Hematopoietic multipotent progenitor cell treated with erythropoietin and hydrocortisone succinate and interleukin-3 and kit ligand, for 6 days (in vitro differentiated cells): ENCODE results near the gene TPM4.
"Not testable (repeated sequence)": the region's sequence is repeated elsewhere in the genome, so short reads cannot be mapped to it uniquely, and the experiment has no call there.

Source experiments
- DNase-seq: peaks from one replicate; pipeline ENCODE4 v3.0.0-alpha.2; 2015

Gene TPM4

DNA sequence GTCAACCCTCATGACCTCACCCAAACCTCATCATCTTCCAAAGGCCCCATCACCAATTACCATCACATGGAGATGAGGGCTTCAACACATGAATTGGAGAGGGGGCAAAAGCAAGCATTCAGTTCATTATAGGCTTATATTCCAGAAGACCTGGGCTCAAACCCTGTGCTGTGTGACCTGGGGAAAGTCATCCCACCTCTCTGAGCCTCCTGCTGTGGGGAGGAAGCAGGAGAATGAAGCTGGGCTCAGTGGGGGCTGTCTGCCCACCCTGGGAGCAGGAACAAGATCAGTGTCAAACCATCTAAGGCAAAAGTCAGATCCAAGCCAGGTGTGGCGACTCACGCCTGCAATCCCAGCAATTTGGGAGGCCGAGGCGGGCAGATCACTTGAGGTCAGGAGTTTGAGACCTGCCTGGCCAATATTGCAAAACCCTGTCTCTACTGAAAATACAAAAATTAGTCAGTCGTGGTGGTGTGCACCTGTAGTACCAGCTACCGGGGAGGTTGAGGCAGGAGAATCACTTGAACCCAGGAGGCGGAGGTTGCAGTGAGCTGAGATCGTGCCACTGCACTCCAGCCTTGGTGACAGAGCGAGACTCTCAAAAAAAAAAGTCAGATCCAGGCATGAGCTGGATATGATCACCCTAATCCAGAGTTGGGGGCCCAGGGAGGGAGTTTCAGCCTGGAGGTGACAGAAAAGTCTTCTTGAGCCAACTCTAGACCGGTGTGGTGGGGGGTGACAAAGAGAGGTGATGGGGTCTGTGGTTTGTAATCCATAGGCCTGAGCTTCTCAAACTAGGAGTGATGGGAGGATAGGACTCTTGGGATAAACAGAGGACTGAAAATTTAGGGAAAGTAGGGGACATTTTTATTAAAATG lies 1.6 kb upstream of the TPM4 start:
- DNase-seq: no peak

DNA sequence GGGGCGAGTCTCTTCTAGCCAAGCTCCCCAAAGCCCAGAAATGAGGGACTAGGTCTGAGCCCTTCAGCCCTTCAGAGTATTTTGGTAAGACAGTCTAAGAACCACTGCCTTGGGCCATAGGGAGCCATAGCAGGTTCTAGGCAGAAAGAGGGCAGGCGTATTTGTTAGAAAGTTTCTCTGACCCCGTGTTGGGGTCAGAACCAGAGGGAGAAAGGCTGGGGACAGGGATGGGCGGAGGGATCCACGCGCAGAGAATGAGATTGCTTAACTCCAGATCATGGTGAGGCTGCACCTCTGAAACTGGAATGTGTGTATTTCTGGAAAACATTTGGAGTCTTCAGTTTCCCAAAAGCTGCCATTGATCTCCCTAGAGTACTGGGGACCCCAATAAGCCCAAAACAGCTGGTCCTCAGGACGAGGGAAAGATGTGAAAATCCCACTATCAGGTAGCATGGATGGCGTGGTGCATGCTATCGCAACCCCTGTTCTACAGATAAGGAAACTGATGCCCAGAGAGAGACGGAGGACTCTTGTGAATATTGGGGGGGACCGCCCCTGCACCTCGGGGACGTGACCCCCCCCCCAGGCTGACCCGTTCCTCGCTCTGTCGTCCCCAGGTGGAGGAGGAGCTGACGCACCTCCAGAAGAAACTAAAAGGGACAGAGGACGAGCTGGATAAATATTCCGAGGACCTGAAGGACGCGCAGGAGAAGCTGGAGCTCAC lies 703 bp upstream of the TPM4 start:
- DNase-seq: no peak

DNA sequence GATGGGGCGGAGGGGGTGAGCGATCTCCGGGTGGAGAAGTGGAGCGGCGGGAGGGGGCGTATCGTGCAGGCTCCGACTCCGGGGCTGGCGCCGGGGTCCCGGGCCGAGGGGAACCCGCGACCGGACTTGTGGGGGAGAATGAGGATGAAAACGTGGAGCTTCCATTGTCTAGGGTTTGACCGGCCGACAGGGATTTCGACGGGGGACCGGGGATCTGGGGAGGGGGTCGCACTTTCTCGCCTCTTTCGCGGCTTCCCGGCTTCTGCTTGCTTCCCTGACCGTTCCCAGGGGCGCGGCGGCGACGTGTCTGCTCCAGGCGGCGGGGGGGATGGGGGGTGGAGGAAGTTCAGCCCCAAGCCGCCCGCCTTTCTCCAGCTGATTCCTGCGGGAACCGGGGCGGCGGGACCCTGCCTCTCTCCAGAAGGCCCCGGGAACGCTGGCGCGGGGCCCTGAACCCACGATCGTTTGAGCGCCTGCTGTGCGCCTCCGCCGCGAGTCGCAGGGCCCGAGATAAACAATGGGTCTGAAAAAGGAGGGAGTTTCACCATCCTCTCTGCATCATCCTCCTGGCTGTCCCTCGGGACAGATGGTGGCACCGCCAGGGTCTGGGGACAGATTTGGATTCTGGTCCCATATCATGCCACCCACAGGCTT lies 790 bp downstream of the TPM4 start:
- DNase-seq: no peak

DNA sequence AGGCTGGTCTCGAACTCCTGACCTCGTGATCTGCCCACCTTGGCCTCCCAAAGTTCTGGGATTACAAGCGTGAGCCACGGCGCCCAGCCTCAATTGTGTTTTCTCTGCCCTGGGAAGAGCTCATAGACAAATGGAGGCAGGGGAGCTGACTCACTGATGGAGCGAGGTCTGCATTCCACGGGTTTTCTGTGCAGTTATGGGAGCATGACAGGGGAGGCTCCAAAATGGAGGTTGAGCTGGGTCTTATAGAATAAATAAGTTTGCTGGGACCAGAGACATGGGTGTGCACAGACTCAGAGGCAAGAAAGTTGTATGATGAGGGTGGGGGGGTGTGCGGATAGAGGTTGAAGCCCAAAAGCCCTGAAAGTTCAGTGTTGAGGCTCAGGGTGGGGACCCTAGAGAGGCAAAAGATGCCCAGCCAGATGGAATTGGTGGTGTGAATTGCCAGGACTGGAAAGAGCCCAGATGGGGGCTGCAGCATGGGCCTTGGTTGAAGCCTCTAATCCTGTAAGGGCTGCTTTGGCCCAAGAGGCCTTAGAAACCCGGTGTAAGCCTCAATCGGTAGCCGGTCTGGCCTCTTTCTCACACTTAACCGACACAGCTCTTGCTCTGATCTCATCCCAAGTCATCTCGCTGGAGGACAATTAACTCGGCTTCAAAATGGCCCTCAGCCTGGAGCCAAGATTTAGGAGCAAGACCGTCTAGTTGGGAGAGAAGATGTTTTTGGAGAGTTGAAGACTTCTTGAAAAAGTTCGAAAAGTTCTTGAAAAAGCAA lies 1.9 kb downstream of the TPM4 start:
- no peak for DNase-seq

DNA sequence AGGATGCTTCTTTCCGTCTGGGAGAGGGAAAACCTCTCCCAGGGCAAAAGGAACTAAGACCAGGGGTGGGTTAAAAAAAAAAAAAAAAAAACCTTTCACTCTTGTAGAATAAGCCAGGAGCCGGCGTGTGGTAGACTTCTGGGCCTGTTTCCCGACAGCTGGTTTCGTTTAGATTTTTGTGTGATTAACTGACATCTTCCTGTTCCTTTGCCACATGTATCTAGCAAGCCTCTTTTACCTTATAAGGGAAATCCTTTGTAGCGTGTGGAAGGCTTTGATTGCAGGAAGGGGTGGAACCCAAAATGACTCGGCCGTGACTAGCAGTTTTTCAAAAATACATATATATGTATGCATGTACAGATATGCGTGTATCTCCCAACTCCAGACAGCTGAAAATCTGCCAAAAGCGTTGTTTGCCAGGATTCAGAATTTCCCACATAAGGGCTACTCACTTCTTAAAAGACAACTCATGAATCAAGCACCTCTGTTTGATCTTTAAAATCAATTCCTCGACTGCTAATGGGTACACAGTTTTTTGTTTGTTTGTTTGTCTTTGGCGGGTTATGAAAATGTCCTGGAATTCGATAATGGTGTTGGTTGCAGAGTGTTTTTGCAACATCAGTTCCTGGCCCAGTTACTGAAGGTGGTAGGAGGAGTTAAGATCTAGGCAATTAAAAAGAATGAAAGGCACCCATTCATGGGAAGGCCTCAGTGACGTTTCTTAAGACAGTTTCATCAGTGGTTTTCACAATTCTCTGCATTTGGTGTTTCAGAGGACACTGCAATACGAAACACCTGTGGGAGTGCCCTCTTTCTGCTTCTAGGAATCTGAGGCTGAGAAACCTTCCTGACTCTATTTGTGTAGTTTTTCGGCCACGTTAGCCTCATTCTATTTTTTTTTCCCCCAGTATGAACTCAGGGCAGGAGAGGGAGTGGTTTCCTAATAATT lies 2.7 kb downstream of the TPM4 start:
- DNase-seq: peak; percentile 97

DNA sequence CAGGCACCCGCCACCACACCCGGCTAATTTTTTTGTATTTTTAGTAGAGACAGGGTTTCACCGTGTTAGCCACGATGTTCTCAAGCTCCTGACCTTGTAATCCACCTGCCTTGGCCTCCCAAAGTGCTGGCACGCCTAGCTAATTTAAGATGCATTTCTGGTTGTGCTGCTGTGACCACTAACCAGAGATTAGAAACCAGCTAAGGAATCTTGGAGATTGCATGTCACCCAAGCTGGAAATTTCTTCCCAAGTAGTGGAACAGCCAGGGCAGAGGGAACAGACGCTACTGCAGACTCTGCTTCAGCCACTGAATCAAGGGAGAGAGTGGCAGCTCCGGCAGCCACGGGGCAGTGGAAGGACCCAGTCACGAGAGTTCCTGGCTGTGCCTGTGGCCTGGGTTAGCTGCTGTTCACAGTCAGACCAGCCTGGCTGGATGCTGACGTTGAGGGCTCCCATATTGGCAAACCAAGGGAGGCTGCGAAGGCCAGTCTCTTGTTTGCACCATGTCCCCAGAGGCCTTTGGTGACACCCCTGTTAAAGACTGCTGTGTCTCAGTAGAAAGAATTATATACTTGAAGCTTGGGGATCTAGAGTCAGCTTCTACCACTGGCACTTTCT lies 7.9 kb downstream of the TPM4 start:
- no peak for DNase-seq

DNA sequence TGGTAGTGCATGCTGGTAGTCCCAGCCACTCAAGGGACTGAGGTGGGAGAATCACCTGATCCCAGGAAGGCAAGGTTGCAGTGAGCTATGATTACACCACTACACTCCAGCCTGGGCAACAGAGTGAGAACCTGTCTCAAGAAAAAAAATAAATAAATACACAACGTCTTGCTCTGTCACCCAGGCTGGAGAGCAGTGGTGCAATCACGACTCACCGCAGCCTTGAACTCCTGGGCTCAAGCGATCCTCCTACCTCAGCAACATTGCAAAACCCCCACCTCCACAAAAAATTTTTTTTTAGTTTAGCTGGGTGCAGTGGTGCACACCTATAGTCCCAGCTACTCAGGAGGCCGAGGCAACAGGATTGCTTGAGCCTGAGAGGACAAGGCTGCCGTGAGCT lies 8.8 kb downstream of the TPM4 start:
- no peak for DNase-seq

DNA sequence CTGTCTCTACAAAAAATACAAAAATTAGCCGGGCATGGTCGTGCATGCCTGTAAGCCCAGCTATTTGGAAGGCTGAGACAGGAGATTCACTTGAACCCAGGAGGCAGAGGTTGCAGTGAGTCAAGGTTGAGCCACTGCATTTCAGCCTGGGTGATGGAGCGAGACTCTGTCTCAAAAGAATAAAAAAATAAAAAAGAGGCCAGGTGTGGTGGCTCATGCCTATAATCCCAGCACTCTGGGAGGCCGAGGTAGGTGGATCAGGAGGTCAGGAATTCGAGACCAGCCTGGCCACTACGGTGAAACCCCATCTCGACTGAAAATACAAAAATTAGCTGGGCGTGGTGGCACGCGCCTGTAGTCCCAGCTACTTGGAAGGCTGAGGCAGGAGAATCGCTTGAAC lies 11.1 kb downstream of the TPM4 start:
- not testable (repeated sequence) for DNase-seq

DNA sequence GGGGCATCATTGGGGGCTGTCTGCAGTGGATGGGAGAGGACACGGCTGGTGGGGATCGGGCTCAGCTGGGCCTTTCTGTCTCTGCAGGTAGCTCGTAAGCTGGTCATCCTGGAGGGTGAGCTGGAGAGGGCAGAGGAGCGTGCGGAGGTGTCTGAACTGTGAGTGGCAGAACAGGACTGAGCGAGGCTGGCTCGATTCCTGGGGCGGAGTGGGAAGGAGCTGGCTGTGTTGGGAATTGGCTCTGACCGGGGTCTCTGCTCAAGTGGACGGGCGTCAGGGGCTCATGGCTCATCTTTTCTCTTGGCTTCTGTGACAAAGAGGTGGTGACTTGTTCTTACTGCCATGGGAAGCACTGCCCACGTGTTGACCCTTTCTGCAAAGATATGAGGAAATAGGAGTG lies 11.6 kb downstream of the TPM4 start:
- DNase-seq: no peak

DNA sequence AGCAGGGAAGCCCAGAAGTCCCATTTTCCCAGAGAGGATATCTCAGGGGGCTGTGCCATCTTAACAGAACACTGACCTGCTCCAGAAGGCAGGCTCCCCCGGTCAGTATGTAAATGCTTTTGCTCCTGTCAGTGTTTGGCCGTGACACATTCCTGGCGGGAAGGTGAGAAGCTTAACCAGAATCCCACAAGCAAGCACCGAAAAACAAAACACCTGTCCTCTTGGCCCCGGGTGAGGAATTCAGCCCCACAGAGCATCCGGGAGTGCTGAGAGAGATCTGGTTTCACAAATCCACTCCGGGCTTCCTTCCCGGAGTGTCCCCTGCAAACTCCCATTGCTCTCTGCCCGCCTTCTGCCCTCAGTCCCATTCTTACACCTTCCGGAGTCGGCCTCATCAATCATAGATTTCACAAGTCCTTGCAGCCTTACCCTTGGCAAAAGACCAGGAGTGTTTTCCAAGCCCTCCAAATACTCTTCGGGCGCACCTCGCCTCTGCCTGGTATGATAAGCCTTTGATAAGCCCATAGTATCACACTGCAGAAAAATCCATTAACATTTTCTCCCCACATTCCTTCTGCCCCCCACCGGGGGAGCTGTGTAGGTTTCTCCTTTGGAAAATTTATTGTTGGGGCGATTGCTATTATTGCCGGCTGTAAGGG lies 12.2 kb downstream of the TPM4 start:
- DNase-seq: no peak

DNA sequence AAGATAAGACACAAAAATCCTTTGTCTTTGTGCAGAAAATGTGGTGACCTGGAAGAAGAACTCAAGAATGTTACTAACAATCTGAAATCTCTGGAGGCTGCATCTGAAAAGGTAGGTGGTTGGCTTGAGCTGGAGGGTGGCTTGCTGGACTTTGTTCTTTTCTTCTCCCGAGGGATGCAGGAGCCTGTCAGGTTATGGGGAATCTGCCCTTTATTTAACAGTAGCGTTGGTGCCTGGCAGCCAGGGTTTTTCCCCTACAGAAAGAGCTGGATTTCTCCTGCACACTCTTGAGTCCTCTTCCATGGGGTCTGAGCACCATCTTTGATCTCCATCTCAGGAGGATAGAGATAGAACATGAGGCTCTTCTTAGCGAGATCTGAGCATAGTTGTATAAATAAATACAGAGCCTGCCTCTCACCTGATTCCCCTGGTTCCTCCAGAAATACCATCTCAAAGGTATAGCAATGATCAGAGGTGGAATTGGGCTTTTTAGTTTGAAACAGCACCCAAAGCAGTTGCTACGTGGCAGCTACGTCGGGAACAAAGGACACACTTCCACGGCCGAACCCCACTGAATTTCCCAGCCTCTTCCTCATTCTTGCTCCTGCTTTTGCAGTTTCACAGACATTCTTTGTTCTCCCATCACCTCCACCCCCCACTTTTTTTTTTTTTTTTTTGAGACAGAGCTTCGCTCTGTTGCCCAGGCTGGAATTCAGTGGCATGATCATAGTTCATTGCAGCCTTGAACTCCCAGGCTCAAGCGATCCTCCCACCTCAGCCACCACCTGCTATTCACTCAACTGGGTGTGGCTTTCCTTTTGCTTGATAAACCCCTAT lies 12.9 kb downstream of the TPM4 start:
- no peak for DNase-seq

DNA sequence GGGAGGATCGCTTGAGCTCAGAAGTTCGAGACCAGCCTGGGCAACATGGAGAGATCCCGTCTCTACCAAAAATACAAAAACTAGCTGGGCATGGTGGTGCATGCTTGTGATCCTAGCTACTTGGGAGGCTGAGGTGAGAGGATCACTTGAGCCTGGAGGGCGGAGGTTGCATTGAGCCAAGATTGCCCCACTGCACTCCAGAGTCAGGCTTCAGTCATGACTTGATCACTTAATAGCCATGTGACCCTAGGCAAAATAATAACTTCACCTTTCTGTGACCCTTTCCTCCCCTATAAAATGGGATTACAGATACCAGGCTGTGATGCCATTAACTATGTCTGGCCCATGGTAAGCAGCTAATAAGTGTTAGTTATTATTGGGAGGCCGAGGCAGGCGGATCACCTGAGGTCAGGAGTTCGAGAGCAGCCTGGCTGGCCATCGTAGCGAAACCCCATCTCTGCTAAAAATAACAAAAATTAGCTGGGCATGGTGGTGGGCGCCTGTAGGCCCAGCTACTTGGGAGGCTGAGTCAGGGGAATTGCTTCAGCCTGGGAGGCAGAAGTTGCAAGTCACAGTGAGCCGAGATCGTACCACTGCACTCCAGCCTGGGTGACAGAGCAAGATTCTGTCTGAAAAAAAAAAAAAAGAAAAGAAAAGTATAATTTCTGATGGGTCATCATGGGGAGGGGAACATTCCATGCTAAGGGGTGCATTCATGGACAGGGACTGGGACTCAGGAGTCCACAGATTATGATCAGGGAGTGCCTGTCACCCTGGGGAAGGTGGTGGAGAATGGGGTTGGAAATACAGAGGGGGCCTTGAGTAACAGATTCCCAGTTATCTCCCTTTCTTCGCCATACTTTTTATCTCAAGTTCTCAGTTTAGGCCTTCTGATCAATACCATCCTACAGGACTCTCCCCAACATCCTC lies 15.5 kb downstream of the TPM4 start:
- no peak for DNase-seq

DNA sequence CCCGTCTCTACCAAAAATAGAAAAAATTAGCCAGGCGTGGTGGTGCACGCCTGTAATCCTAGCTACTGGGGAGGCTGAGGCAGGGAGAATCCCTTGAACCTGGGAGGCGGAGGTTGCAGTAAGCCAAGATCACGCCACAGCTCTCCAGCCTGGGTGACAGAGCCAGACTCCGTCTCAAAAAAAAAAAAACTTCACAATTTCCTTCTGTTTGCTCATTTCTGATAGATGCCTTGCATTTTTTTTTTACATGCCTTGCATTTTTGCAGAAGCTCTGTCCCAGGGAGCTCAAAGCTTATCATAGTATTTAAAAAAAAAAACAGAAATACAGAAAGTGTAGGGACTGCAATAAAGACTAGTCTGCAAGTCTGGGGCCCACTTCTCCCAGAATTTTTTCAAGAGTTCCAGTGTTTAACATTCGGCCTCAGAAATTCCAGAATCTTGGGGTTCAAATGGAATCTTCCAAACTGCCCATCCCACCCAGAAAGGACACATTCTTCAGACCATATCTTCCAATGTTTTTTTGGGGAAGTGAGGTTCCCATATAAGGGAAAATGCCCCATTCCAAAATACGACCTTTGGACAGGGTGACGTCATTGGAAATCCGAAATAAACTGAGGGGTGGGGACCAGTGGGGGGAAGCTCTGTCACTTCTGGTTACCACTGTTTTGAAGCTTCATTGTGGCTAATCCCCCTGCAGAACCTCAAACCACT lies 18.2 kb downstream of the TPM4 start:
- DNase-seq: no peak

DNA sequence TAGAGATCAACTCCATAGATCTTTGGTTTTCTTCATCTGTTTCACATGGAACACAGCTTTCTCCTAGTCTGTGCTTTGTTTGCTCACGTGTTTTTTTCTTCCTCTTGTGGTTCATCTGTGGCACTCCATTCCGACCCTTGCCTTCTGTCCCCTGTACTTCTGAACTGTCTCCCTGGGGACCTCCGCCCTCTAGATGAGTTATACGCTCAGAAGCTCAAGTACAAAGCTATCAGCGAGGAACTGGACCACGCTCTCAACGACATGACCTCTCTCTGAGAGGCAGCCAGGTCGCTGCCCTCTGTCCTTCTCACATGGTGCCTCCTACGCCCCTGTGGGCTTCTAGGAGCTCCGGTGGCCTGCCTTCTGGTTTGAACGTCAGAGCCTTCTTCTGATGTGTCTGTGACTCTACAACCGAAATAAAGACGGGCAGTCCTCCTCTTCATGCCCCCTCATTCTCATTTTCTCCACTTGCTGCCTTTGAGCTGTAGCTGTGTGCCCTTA lies 18.8 kb downstream of the TPM4 start:
- no peak for DNase-seq

DNA sequence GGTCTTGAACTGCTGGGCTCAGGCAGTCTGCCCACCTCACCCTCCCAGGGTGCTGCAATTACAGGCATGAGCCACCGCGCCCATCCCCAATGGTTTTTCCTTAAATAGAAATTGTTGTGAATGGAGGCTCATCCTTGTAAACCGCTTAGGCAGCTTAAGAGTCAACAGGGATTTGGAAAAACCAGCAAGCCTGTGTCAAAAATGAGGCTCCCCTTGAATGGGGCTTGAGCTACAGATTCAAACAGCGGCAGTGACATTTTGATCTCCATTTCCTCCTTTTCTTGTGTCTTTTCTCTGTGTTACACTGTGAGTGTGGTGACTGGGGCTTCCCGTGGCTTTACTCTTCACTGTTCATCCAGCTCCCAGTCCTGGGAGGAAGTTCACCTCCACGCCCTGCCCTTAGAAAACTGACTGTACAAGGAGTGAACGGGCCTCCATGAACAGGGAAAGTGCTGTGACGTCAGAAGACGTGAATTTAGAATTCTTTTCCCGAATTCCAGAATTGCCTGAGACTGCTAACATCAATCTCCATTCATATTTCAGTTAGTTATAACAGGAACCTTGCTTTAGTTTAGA lies 20.1 kb downstream of the TPM4 start:
- no peak for DNase-seq

DNA sequence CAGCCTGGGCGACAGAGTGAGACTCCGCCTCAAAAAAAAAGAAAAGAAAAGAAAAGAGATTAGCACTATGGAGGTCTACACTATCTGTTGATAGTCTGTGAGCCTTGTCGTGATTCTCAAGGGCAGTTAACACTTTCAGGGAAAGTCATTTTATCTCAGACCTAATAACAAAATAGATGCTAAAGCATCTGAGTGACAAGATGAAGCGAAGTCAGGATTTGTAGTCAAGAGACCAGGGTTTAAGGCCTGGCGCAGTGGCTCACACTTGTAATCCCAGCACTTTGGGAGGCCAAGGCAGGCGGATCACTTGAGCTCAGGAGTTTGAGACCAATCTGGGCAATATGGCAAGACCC lies 22.1 kb downstream of the TPM4 start:
- DNase-seq: no peak

DNA sequence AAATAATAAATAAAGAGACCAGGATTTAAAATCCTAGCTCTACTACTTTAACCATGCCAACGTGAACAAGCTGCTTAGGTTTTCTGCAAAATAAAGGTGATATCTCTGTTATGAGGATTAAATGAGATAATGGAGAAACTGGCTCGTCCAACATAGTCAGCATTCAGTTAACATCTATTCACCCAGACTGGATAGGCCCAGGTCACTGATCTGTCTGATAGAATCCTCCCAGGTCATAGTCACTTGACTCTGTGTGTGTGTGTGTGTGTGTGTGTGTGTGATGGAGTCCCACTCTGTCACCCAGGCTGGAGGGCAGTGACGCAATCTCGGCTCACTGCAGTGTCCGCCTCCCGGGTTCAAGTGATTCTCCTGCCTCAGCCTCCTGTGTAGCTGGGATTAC lies 22.5 kb downstream of the TPM4 start:
- DNase-seq: no peak
